Measurements from ENCODE around the gene UGT2B11.
"Not testable (repeated sequence)": the region's sequence is repeated elsewhere in the genome, so short reads cannot be mapped to it uniquely, and the experiment has no call there.

Gene UGT2B11

GRCh38 chr4:69239557-69240168, 25.1 kb upstream of the UGT2B11 start:
- Histone ChIP-seq H3K27ac (no peak overlapping the region), H3K4me2 (no peak overlapping the region), H3K27me3 (ENCODE audit: insufficient read depth, low read depth) (no peaks in the 10 kb centered on the region), H3K79me2 (ENCODE audit: insufficient read depth, low read depth) (no peaks in the 10 kb centered on the region), H2AFZ (ENCODE audit: low read depth) (no peak overlapping the region), H3K36me3 (ENCODE audit: insufficient read depth) (no peaks in the 10 kb centered on the region; the same call in 1 of the 2 replicates), H3K9ac (no peak overlapping the region), H3K4me1 (ENCODE audit: low read depth, poor library complexity, severe bottlenecking) (no peaks in the 10 kb centered on the region), H3K4me3 (IDR thresholded peaks at IDR 0.05; ENCODE audit: insufficient read depth, low read depth, low read length) (no peak overlapping the region), H4K20me1 (ENCODE audit: insufficient read depth) (no peaks in the 10 kb centered on the region)
- TF ChIP-seq, protein P1, sequence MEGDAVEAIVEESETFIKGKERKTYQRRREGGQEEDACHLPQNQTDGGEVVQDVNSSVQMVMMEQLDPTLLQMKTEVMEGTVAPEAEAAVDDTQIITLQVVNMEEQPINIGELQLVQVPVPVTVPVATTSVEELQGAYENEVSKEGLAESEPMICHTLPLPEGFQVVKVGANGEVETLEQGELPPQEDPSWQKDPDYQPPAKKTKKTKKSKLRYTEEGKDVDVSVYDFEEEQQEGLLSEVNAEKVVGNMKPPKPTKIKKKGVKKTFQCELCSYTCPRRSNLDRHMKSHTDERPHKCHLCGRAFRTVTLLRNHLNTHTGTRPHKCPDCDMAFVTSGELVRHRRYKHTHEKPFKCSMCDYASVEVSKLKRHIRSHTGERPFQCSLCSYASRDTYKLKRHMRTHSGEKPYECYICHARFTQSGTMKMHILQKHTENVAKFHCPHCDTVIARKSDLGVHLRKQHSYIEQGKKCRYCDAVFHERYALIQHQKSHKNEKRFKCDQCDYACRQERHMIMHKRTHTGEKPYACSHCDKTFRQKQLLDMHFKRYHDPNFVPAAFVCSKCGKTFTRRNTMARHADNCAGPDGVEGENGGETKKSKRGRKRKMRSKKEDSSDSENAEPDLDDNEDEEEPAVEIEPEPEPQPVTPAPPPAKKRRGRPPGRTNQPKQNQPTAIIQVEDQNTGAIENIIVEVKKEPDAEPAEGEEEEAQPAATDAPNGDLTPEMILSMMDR (conservative IDR thresholded peaks at IDR 0.05; ENCODE audit: low read depth, low read length) = no peak

DNA sequence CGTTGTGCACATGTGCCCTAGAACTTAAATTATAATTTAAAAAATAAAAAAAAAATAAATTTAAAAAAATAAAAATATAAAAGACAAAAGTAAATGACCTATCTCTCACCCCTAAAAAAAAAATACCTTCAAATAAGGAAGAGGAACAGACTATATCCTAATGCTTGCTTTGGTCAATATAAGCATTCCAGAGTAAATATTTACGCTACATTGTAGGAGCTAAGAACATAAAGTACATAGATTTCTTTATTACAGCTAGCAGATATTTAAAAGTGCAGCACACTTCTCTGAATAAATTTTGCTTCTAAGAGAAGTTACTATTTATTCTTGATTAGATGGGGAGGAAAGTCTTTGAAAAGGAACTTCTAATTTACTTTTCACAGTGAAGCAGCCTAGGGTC, 24.5 kb upstream of the UGT2B11 start:
- no peaks in the 10 kb centered on the region for H3K4me1 ChIP-seq (ENCODE audit: low read depth, poor library complexity, severe bottlenecking)
- H3K79me2 ChIP-seq (ENCODE audit: insufficient read depth, low read depth) = no peaks in the 10 kb centered on the region
- no peaks in the 10 kb centered on the region for H3K27me3 ChIP-seq (ENCODE audit: insufficient read depth, low read depth)
- no peak overlapping the region for H3K9ac ChIP-seq
- no peak overlapping the region for H3K27ac ChIP-seq
- H4K20me1 ChIP-seq (ENCODE audit: insufficient read depth) = no peaks in the 10 kb centered on the region
- H3K36me3 ChIP-seq (ENCODE audit: insufficient read depth) = no peaks in the 10 kb centered on the region; the same call in 1 of the 2 replicates
- H2AFZ ChIP-seq (ENCODE audit: low read depth) = no peak overlapping the region
- no peak overlapping the region for H3K4me3 ChIP-seq (IDR thresholded peaks at IDR 0.05; ENCODE audit: insufficient read depth, low read depth, low read length)
- TF ChIP-seq, protein P1 (conservative IDR thresholded peaks at IDR 0.05; ENCODE audit: low read depth, low read length) = no peak
- no peak overlapping the region for H3K4me2 ChIP-seq

DNA sequence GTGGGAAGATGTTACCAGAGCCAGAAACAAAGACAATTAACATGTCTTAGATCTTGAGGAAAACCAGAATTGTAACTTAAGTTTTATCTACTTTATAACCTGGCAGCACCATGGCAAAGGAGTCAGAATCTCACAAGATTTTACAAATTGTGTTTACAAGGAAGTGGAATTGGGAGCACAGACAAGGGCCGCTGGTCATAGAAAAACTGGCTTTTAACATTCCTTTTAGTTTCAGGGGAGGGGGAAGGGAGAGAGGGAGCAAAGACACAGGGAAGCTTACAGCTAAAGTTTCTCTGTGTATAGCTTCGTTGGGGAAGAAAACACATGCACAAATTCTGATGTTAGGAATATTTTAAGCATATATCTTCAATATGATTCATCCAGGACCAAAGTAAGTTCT, 10.3 kb upstream of the UGT2B11 start:
- Histone ChIP-seq H3K79me2 (ENCODE audit: insufficient read depth, low read depth) (no peaks in the 10 kb centered on the region), H3K4me2 (no peak overlapping the region), H3K27me3 (ENCODE audit: insufficient read depth, low read depth) (no peaks in the 10 kb centered on the region), H3K36me3 (ENCODE audit: insufficient read depth) (no peaks in the 10 kb centered on the region), H2AFZ (ENCODE audit: low read depth) (no peak overlapping the region), H3K4me1 (ENCODE audit: low read depth, poor library complexity, severe bottlenecking) (no peaks in the 10 kb centered on the region), H3K9ac (no peak overlapping the region), H3K27ac (no peak overlapping the region), H3K4me3 (IDR thresholded peaks at IDR 0.05; ENCODE audit: insufficient read depth, low read depth, low read length) (no peak overlapping the region), H4K20me1 (ENCODE audit: insufficient read depth) (no peaks in the 10 kb centered on the region)
- TF ChIP-seq, protein P1 (conservative IDR thresholded peaks at IDR 0.05; ENCODE audit: low read depth, low read length) = no peak

DNA sequence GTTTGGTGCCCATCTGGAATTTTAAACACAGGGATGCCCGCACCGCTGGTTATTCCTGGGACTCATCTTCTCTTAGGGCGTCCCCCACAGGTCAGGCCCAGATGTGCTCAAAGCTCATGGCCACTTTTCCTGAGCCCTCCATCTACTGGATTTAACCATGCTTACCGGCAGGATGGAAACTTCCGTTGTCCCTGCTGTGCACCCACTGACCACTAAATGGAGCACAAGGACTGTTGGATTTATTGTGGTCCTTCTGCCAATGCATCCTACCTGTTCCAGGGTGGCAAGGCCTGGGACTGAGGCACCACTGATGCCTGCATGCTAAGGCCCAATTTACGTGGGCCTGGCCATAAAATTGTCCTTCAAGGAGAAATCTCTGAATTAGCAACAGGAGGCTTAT, 8.7 kb upstream of the UGT2B11 start:
- not testable (repeated sequence) for H4K20me1 ChIP-seq (ENCODE audit: insufficient read depth); H3K36me3 ChIP-seq (ENCODE audit: insufficient read depth); H3K4me2 ChIP-seq; H3K27ac ChIP-seq; H3K27me3 ChIP-seq (ENCODE audit: insufficient read depth, low read depth); H3K79me2 ChIP-seq (ENCODE audit: insufficient read depth, low read depth); H3K4me3 ChIP-seq (IDR thresholded peaks at IDR 0.05; ENCODE audit: insufficient read depth, low read depth, low read length); H3K9ac ChIP-seq; H2AFZ ChIP-seq (ENCODE audit: low read depth); H3K4me1 ChIP-seq (ENCODE audit: low read depth, poor library complexity, severe bottlenecking)

DNA sequence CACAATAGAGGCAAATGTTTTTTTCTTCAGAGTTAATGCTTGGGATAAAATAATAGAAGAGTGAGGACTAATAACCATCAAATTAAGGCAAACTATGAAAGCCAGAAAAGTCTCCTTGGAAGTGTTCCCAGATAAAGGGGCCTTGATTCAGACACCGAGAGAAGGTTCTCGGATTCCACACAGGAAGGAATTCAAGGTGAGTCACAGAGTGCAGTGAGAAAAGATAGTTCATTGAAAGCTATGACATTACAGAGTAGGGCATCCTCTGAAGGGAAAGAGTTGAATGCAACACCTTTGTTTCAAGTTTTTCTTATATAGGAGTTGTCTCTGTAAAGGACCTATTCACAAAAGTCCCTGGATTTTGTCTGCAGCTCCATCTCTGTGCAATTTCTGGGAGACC, 3.9 kb upstream of the UGT2B11 start:
- H3K4me2 ChIP-seq; H3K27me3 ChIP-seq (ENCODE audit: insufficient read depth, low read depth); H3K27ac ChIP-seq; H3K4me1 ChIP-seq (ENCODE audit: low read depth, poor library complexity, severe bottlenecking); H3K79me2 ChIP-seq (ENCODE audit: insufficient read depth, low read depth); H2AFZ ChIP-seq (ENCODE audit: low read depth); H3K36me3 ChIP-seq (ENCODE audit: insufficient read depth); H3K4me3 ChIP-seq (IDR thresholded peaks at IDR 0.05; ENCODE audit: insufficient read depth, low read depth, low read length); H4K20me1 ChIP-seq (ENCODE audit: insufficient read depth); H3K9ac ChIP-seq: not testable (repeated sequence)
